ENCODE data around the gene PCDHGA10.

DNA sequence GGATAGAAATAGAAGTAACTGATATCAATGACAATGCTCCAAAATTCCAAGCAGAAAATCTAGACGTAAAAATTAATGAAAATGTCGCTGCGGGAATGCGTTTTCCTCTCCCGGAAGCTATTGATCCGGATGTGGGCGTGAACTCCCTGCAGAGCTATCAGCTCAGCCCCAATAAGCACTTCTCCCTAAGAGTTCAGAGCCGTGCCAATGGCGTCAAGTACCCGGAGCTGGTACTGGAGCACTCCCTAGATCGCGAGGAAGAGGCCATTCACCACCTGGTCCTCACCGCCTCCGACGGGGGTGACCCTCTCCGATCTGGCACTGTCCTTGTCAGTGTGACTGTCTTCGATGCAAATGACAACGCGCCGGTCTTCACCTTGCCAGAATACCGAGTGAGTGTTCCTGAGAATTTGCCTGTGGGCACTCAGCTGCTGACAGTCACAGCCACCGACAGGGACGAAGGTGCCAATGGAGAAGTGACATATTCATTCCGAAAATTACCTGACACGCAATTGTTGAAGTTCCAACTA, 818 bp downstream of the PCDHGA10 start:
- no peak for TF ChIP-seq EZH2 (IDR thresholded peaks at IDR 0.05; ENCODE audit: low read depth, low read length, severe bottlenecking)
- no peak for TF ChIP-seq EP300 (IDR thresholded peaks at IDR 0.05; ENCODE audit: borderline replicate concordance in 1 of 2, low read depth in 2 of 2, low read length in 2 of 2)
- TF ChIP-seq POLR2AphosphoS5 (IDR thresholded peaks at IDR 0.05; ENCODE audit: low read depth, low read length): no peak
- no peak for TF ChIP-seq CEBPB (IDR thresholded peaks at IDR 0.05; ENCODE audit: low read depth, low read length)
